Pancreas (tissue), 10 donors: ENCODE data around the gene SPAG16. TPM values are rescaled to one million over a fixed set of nuclear protein-coding genes. Genes with fewer than 3 reads are reported as not detected.

Experiments
- ATAC-seq, 4 donors: fragments of 200-7000 bp; cut with Tn5 transposase; one replicate each; pipeline versions ENCODE4 v1.8.0 to v1.9.1; 2020; ENCODE audit warnings: mild to moderate bottlenecking in 4 of 4, moderate library complexity in 4 of 4
- DNase-seq, 6 donors: peaks; one replicate each; pipeline ENCODE4 v3.0.0-alpha.2; 2020
- FAIRE-seq: peaks from 2 replicates; lab custom pipeline; 2012; peaks lifted over from hg19 to GRCh38; lab: Jason Lieb, UNC
- H3K27ac ChIP-seq, 4 donors: fragments of 200-600 bp; sonication (generic); 1 replicate in 3 of 4; 2 replicates in 1 of 4; pipeline versions ENCODE4 v1.5.0 to v1.8.0; 2020
- H3K27me3 ChIP-seq, 4 donors: fragments of 200-600 bp; one replicate each; pipeline ENCODE4 v1.8.0; 2021
- H3K36me3 ChIP-seq, 3 donors: fragments of 200-600 bp; sonication (generic) in 1 of 3; one replicate each; pipeline versions ENCODE4 v1.5.0 to v1.8.0; 2020 to 2021
- H3K4me1 ChIP-seq, 3 donors: fragments of 200-600 bp; one replicate each; pipeline ENCODE4 v1.8.0; 2021
- H3K4me3 ChIP-seq, 4 donors: fragments of 200-600 bp; sonication (generic) in 2 of 4; one replicate each; pipeline versions ENCODE4 v1.5.0 to v1.8.0; 2020 to 2021
- H3K9me3 ChIP-seq, 4 donors: fragments of 200-600 bp; one replicate each; pipeline ENCODE4 v1.8.0; 2021
- WGBS, 2 donors: extraction: QIAGEN DNeasy Blood & Tissue Kit; methylation state at CpG; one replicate each; pipeline ENCODE4 v1.1.7; 2013; 5-methylcytosine and 5-hydroxymethylcytosine counted together
- intact Hi-C, 3 donors: fragments of 100-400 bp; cut with DNase I; formaldehyde crosslinking; loops; one replicate each; pipeline versions ENCODE4 v1.11.1 to v1.14.2; 2022
- polyA plus RNA-seq, 2 donors: library from polyadenylated mRNA; stranded (reverse); fragments of 200-250 nt; gene quantifications; one replicate each; pipeline ENCODE4 v1.2.3, GENCODE V29; 2013
- total RNA-seq, 6 donors: library from RNA; stranded (reverse); fragmentation: NEBNext Ultra II Directional in 4 of 6; extraction: Animal tissue kit (Norgen Biotek cat#: 25700) in 4 of 6; gene quantifications; one replicate each; pipeline versions ENCODE4 v1.2.1 to v1.2.4, GENCODE V29; 2021 to 2023
- TF ChIP-seq, protein P1 (sequence below), 4 donors: fragments of 200-600 bp; sonication (generic) in 3 of 4; IDR thresholded peaks; one replicate each; pipeline versions ENCODE4 v1.5.0 to v1.8.0; 2021; ENCODE audit warnings: antibody characterized with exemption in 4 of 4
- donor health status: healthy with polysubstance abuse.
- donor health status: DM: no; HTN: no; CAD: no; lungs with moderate emphysema.
- donor health status: DM: no; HTN: no; CAD: no.
- donor health status: control.
- donor health status: control.
- donor health status: Bipolar disorder and iron deficiency.
- donor health status: DM: yes; HTN: yes; CAD: no.
- donor health status: DM: no; HTN: no; CAD: no.
- donor health status: DM: no; HTN: no; CAD: no.
- donor health status: DM: yes; HTN: yes; CAD: no.

The SPAG16 gene
- total and polyA plus RNA-seq, 8 donors = 9.7 to 25.7 (median 11.7) TPM

DNA sequence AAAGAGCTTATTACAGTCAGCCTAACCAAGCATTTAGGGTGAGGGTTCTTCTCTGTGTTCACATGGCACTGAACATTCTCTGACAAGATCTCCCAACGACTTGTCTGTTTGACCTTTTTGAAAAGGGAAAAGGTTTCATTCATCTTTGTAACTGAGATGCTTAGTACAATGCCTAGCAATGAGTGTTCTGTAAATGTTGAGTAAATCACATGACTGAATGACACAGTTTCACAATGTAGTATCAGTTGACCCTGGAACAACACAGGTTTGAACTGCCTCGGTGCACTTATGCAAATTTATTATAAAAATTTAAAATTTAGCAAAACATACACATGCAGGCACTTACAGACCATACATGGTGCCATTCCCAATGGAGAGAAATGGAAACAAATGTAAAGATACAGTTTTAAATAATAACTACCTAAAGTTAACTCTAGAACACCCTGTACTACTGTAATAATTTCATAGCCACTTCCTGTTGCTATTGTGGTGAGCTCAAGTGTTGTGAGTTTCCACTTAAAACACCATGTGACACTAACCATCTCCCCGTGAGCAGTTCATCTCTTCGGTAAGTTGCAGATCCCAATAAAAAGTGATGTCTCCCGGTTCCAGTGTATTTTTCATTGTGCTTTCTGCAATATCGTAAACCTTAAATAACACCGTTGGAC, 1092.5 kb downstream of the SPAG16 start:
- no peak for FAIRE-seq
- 74 to 82% methylated on average over 7 of the region's 7 CpGs for WGBS, 2 donors
- intact Hi-C loops = no loop called here
- H3K27ac ChIP-seq = no peak overlapping the region
- TF ChIP-seq, protein P1, sequence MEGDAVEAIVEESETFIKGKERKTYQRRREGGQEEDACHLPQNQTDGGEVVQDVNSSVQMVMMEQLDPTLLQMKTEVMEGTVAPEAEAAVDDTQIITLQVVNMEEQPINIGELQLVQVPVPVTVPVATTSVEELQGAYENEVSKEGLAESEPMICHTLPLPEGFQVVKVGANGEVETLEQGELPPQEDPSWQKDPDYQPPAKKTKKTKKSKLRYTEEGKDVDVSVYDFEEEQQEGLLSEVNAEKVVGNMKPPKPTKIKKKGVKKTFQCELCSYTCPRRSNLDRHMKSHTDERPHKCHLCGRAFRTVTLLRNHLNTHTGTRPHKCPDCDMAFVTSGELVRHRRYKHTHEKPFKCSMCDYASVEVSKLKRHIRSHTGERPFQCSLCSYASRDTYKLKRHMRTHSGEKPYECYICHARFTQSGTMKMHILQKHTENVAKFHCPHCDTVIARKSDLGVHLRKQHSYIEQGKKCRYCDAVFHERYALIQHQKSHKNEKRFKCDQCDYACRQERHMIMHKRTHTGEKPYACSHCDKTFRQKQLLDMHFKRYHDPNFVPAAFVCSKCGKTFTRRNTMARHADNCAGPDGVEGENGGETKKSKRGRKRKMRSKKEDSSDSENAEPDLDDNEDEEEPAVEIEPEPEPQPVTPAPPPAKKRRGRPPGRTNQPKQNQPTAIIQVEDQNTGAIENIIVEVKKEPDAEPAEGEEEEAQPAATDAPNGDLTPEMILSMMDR (IDR thresholded peaks at IDR 0.05) = no peak
- no peak overlapping the region for H3K4me3 ChIP-seq
- no peak for DNase-seq
- H3K9me3 ChIP-seq = no peaks in the 10 kb centered on the region
- no peaks in the 10 kb centered on the region for H3K27me3 ChIP-seq
- no peaks in the 10 kb centered on the region for H3K4me1 ChIP-seq
- H3K36me3 ChIP-seq = no peaks in the 10 kb centered on the region
- ATAC-seq = no peak

DNA sequence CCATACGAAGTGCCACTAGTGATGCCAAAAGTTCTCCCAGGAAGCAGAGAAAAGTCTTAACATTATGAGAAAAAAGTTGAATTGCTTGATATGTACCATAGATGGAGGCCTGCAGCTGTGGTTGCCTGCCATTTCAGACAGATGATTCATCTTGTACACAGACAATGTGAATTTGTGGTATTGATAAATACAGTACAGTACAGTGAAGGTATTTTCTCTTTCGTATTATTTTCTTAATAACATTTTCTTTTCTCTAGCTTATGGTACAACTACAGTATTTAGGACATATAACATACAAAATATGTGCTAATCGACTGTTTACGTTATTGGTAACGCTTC, 1093.0 kb downstream of the SPAG16 start:
- Histone ChIP-seq H3K4me1 (no peaks in the 10 kb centered on the region), H3K36me3 (no peaks in the 10 kb centered on the region), H3K27ac (no peak overlapping the region), H3K4me3 (no peak overlapping the region), H3K27me3 (no peaks in the 10 kb centered on the region), H3K9me3 (no peaks in the 10 kb centered on the region)
- no peak for ATAC-seq
- no peak for FAIRE-seq
- 72 to 89% methylated on average over 5 of the region's 5 CpGs for WGBS, 2 donors
- TF ChIP-seq, protein P1 (IDR thresholded peaks at IDR 0.05) = no peak
- DNase-seq = no peak
- intact Hi-C loops = no loop called here

DNA sequence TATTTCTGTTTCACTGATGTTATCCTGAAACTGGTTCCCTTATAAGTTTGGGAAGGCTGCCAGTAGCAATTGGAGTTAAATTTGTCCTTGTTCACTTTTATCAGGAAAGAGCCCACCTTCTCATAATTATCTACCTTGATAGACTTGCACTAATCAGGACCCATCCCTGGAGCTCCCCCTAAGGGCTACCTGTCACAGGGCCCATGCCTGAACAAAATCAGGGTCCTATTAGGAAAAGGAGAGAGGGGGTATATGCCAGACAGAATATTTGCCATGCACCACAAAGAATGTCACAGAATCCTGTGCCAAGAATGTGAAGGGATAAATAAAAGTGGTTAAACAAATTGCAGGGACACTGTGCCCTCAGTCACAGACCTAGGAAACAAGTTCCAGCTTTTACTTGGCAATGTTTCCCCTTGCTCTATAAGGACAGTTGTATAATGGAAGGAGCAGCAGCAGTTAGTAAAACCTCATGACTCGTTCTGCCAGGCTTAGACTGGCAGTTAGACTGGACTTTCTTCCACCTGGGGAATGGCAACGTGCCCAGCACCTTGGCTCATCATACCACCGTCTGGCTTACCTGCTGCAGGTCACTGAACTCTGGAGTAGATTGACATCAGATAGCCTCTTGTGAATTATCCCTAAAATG, 1094.3 kb downstream of the SPAG16 start:
- ATAC-seq (peak in 3 of 4 donors; percentile 53 to 61 (median 58)), FAIRE-seq (no peak)

DNA sequence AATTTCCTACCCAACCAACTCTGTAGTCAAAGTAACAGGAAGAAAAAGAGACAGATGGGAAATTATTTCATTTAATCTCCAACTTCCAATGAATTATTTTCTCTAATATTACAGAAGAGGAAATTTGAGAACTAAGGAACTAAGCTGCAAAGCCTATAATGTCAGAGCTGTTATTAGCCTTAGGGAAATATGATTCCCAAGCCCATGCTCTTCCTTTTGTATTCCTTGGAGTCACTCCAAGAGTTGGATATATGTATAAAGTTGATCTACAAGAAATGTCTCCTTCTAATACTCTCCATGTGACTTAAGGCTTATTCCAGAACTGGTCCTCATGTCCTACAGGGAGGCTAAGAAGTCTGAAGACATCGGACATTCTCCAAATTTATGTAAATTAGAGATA, 1095.0 kb downstream of the SPAG16 start:
- DNase-seq (no peak), ATAC-seq (no peak), FAIRE-seq (no peak)
- TF ChIP-seq, protein P1 (IDR thresholded peaks at IDR 0.05) = no peak
- Histone ChIP-seq H3K27me3 (no peaks in the 10 kb centered on the region), H3K27ac (no peak overlapping the region), H3K4me3 (no peak overlapping the region), H3K36me3 (no peaks in the 10 kb centered on the region), H3K4me1 (no peaks in the 10 kb centered on the region), H3K9me3 (no peaks in the 10 kb centered on the region)
- 65 to 87% methylated on average over 1 of the region's 1 CpG for WGBS, 2 donors
- intact Hi-C loops = no loop called here

More for the DNA sequence above, 1094.3 kb downstream of the SPAG16 start:
- TF ChIP-seq, protein P1 (IDR thresholded peaks at IDR 0.05) = no peak
- Histone ChIP-seq H3K36me3 (no peaks in the 10 kb centered on the region), H3K9me3 (no peaks in the 10 kb centered on the region), H3K27me3 (no peaks in the 10 kb centered on the region), H3K4me3 (no peak overlapping the region), H3K4me1 (no peaks in the 10 kb centered on the region), H3K27ac (no peak overlapping the region)
- intact Hi-C loops = no loop called here
- 11 to 13% methylated on average over 3 of the region's 3 CpGs for WGBS, 2 donors
- peak in 4 of 6 donors; percentile 2 to 40 (median 28) for DNase-seq

DNA sequence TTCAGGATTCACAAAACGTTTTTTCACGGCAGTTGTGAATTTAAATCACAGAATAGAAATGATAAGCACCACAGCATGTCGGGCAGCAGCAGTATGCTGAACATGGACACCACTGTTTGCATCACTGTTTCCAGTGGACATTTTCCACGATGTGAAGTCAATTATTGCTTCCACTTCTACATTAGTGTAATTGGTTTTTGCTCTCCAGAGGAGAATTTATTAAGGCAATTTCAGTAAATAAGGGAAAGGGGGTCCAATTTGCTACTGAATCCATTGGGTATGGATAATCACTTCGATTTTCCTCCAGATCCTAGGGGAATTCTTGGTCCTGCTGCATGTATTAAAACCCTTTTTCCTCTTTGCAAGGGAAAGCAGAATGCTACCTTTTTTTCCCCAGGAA, 1096.4 kb downstream of the SPAG16 start:
- Histone ChIP-seq H3K4me1 (no peaks in the 10 kb centered on the region), H3K27ac (no peak overlapping the region), H3K27me3 (no peaks in the 10 kb centered on the region), H3K4me3 (no peak overlapping the region), H3K9me3 (no peaks in the 10 kb centered on the region), H3K36me3 (no peaks in the 10 kb centered on the region)
- 46 to 51% methylated on average over 5 of the region's 5 CpGs for WGBS, 2 donors
- DNase-seq (no peak), ATAC-seq (no peak), FAIRE-seq (no peak)
- intact Hi-C loops = no loop called here
- TF ChIP-seq, protein P1 (IDR thresholded peaks at IDR 0.05) = no peak
